ENCODE data around the gene YBX3.

YBX3 gene

GRCh38 chr12:10673659-10674384, 49.3 kb downstream of the YBX3 start, which contains the start of gene STYK1:
Gene STYK1 (minus strand): TSS chr12:10674052. CDS start chr12:10634618, 39,434 bp downstream.
- Histone ChIP-seq H3K9me3 (replicated peaks; ENCODE audit: insufficient read depth, low read length) (no peaks in the 10 kb centered on the region), H3K79me2 (ENCODE audit: low read length) (no peaks in the 10 kb centered on the region), H2AFZ (ENCODE audit: low read length) (peak within 1 kb of the TSS; percentile 43), H3K9ac (ENCODE audit: low read length) (no peak within 1 kb of the TSS; the same call in 1 of the 2 replicates), H3K27ac (ENCODE audit: low read length) (no peak within 1 kb of the TSS), H3K4me1 (ENCODE audit: low read length) (0 out of 2 replicates have a peak, but pooled peaks cover 6% of the 10 kb centered on the region), H3K36me3 (replicated peaks; ENCODE audit: insufficient read depth, low read length) (no peaks in the 10 kb centered on the region), H4K20me1 (ENCODE audit: insufficient read depth, low read length) (no peaks in the 10 kb centered on the region), H3K27me3 (replicated peaks; ENCODE audit: insufficient read depth, low read length) (peaks cover 4% of the 10 kb centered on the region), H3F3A (ENCODE audit: insufficient read depth, low read length) (0 out of 2 replicates have a peak, but pooled peaks cover 4% of the 10 kb centered on the region), H3K4me3 (ENCODE audit: low read length) (peak within 1 kb of the TSS; percentile 47), H3K9me2 (replicated peaks; ENCODE audit: insufficient read depth, low read length) (no peaks in the 10 kb centered on the region), H3K4me2 (ENCODE audit: low read depth, low read length) (peak within 1 kb of the TSS; percentile 64)
- peak; percentile 90 for DNase-seq
- peak; percentile 90 for TF ChIP-seq CTCF (IDR thresholded peaks at IDR 0.05; ENCODE audit: low read length)
- TF ChIP-seq EZH2 (optimal IDR thresholded peaks at IDR 0.05; ENCODE audit: low read depth, low read length) = no peak
- TF ChIP-seq EZH2phosphoT487 (IDR thresholded peaks at IDR 0.05; ENCODE audit: low read length) = no peak

- no peaks in the 10 kb centered on the region for H3K79me2 ChIP-seq (ENCODE audit: low read length)
- TF ChIP-seq CTCF (IDR thresholded peaks at IDR 0.05; ENCODE audit: low read length) (no peak), EZH2 (optimal IDR thresholded peaks at IDR 0.05; ENCODE audit: low read depth, low read length) (no peak)
- no peak overlapping the region for H3K27ac ChIP-seq (ENCODE audit: low read length)
- H3K9me2 ChIP-seq (replicated peaks; ENCODE audit: insufficient read depth, low read length) = no peaks in the 10 kb centered on the region
- 0 out of 2 replicates have a peak, but pooled peaks cover 6% of the 10 kb centered on the region for H3K4me1 ChIP-seq (ENCODE audit: low read length)
- H3F3A ChIP-seq (ENCODE audit: insufficient read depth, low read length) = 0 out of 2 replicates have a peak, but pooled peaks cover 4% of the 10 kb centered on the region
- no peak overlapping the region for H3K4me2 ChIP-seq (ENCODE audit: low read depth, low read length)
- H3K9ac ChIP-seq (ENCODE audit: low read length) = no peak overlapping the region
- H3K27me3 ChIP-seq (replicated peaks; ENCODE audit: insufficient read depth, low read length) = peaks cover 4% of the 10 kb centered on the region
- H3K4me3 ChIP-seq (ENCODE audit: low read length) = no peak overlapping the region
- no peaks in the 10 kb centered on the region for H3K36me3 ChIP-seq (replicated peaks; ENCODE audit: insufficient read depth, low read length)
- H4K20me1 ChIP-seq (ENCODE audit: insufficient read depth, low read length) = no peaks in the 10 kb centered on the region
- no peak overlapping the region for H2AFZ ChIP-seq (ENCODE audit: low read length)
- H3K9me3 ChIP-seq (replicated peaks; ENCODE audit: insufficient read depth, low read length) = no peaks in the 10 kb centered on the region
- DNase-seq = no peak
Measured at GRCh38 chr12:10672231-10672868, 50.8 kb downstream of the YBX3 start.

GRCh38 chr12:10669533-10669932, 53.6 kb downstream of the YBX3 start:
- Histone ChIP-seq H3K9me2 (replicated peaks; ENCODE audit: insufficient read depth, low read length) (no peaks in the 10 kb centered on the region), H3K9me3 (replicated peaks; ENCODE audit: insufficient read depth, low read length) (no peaks in the 10 kb centered on the region), H3K4me2 (ENCODE audit: low read depth, low read length) (no peak overlapping the region), H3F3A (ENCODE audit: insufficient read depth, low read length) (0 out of 2 replicates have a peak, but pooled peaks cover under 1% of the 10 kb centered on the region), H3K9ac (ENCODE audit: low read length) (no peak overlapping the region), H3K27ac (ENCODE audit: low read length) (no peak overlapping the region), H3K27me3 (replicated peaks; ENCODE audit: insufficient read depth, low read length) (no peaks in the 10 kb centered on the region), H3K36me3 (replicated peaks; ENCODE audit: insufficient read depth, low read length) (no peaks in the 10 kb centered on the region), H3K4me1 (ENCODE audit: low read length) (0 out of 2 replicates have a peak, but pooled peaks cover 6% of the 10 kb centered on the region), H3K4me3 (ENCODE audit: low read length) (no peak overlapping the region), H3K79me2 (ENCODE audit: low read length) (no peaks in the 10 kb centered on the region), H4K20me1 (ENCODE audit: insufficient read depth, low read length) (no peaks in the 10 kb centered on the region), H2AFZ (ENCODE audit: low read length) (no peak overlapping the region)
- no peak for DNase-seq
- no peak for TF ChIP-seq EZH2phosphoT487 (IDR thresholded peaks at IDR 0.05; ENCODE audit: low read length)
- TF ChIP-seq EZH2 (optimal IDR thresholded peaks at IDR 0.05; ENCODE audit: low read depth, low read length) = no peak
- no peak for TF ChIP-seq CTCF (IDR thresholded peaks at IDR 0.05; ENCODE audit: low read length)
